Caco-2 (cell line): Measurements from ENCODE around the gene SH3BP1. TPM values are rescaled to one million over a fixed set of nuclear protein-coding genes. Genes with fewer than 3 reads are reported as not detected.
"Not testable (repeated sequence)": the region's sequence is repeated elsewhere in the genome, so short reads cannot be mapped to it uniquely, and the experiment has no call there.

Experiments
- BruUV-seq: library from RNA; stranded (reverse); fragments of 400-500 nt; replicated peaks from 2 replicates; lab custom pipeline; 2021; lab: Mats Ljungman, UMichigan
- CTCF ChIA-PET: fragments of 300-600 bp; sonication (Branson Sonifier 250); formaldehyde crosslinking; loops from one replicate; lab custom pipeline; 2022; ENCODE audit warnings: antibody characterized with exemption; lab: Charles Lee
- POLR2A ChIA-PET: fragments of 300-600 bp; sonication (Branson Sonifier 250); formaldehyde crosslinking; loops from one replicate; lab custom pipeline; 2022; ENCODE audit warnings: antibody characterized with exemption; lab: Charles Lee
- DNase-seq, 2 experiments: peaks; one replicate each; pipeline versions ENCODE4 v3.0.0 to v3.0.0-alpha.2; 2020 to 2022
- H3K27me3 ChIP-seq: replicated peaks from 2 replicates; pipeline ENCODE4 v1.6.0; 2011; ENCODE audit warnings: low read length; ENCODE audit not compliant: control insufficient read depth, insufficient read depth
- H3K36me3 ChIP-seq: 2 replicates; pipeline ENCODE4 v1.5.1; 2011; ENCODE audit warnings: low read length; ENCODE audit not compliant: control insufficient read depth, insufficient read depth
- H3K4me1 ChIP-seq: fragments of 250-450 bp; sonication (Bioruptor Pico); 2 replicates; pipeline ENCODE4 v1.5.1; 2020; ENCODE audit warnings: mild to moderate bottlenecking
- H3K4me3 ChIP-seq: 2 replicates; pipeline ENCODE4 v1.5.1; 2011; ENCODE audit warnings: low read depth, mild to moderate bottlenecking, control low read depth, low read length
- H3K9me3 ChIP-seq: fragments of 250-450 bp; sonication (Bioruptor Pico); 2 replicates; pipeline ENCODE4 v1.5.1; 2020; ENCODE audit warnings: mild to moderate bottlenecking, moderate library complexity
- H3K27ac Mint-ChIP-seq: one replicate; pipeline ENCODE4 v1.8.0; 2022; ENCODE audit warnings: mixed read lengths; ENCODE audit not compliant: unreplicated experiment
- H3K27me3 Mint-ChIP-seq: one replicate; pipeline ENCODE4 v1.8.0; 2022; ENCODE audit warnings: mixed read lengths; ENCODE audit not compliant: insufficient read depth, unreplicated experiment
- H3K36me3 Mint-ChIP-seq: one replicate; pipeline ENCODE4 v1.8.0; 2022; ENCODE audit warnings: mild to moderate bottlenecking, mixed read lengths; ENCODE audit not compliant: insufficient read depth, unreplicated experiment
- H3K4me1 Mint-ChIP-seq: one replicate; pipeline ENCODE4 v1.8.0; 2022; ENCODE audit warnings: low read depth, mixed read lengths; ENCODE audit not compliant: unreplicated experiment
- H3K4me3 Mint-ChIP-seq: one replicate; pipeline ENCODE4 v1.8.0; 2022; ENCODE audit warnings: mild to moderate bottlenecking, moderate library complexity, mixed read lengths; ENCODE audit not compliant: unreplicated experiment
- H3K9me3 Mint-ChIP-seq: one replicate; pipeline ENCODE4 v1.8.0; 2022; ENCODE audit warnings: mixed read lengths; ENCODE audit not compliant: unreplicated experiment
- CTCF ChIP-seq, 2 experiments: fragments of 200-600 bp in 1 of 2; IDR thresholded peaks; 1 replicate in 1 of 2; 2 replicates in 1 of 2; pipeline versions ENCODE4 v1.5.1 to v1.8.0; 2011 to 2022; ENCODE audit warnings: antibody characterized with exemption in 1 of 2, control low read depth in 1 of 2, inconsistent platforms in 1 of 2, low read depth in 1 of 2, low read length in 1 of 2, mild to moderate bottlenecking in 1 of 2, moderate library complexity in 1 of 2; ENCODE audit not compliant: insufficient read depth in 1 of 2, severe bottlenecking in 1 of 2, unreplicated experiment in 1 of 2
- intact Hi-C: fragments of 100-400 bp; cut with micrococcal nuclease; formaldehyde crosslinking; loops from one replicate; pipeline ENCODE4 v1.10.0; 2022; ENCODE audit not compliant: unreplicated experiment
- total RNA-seq: library from RNA; stranded (reverse); gene quantifications from 2 replicates; pipeline ENCODE4 v1.2.3, GENCODE V29; 2022

SH3BP1 gene
- total RNA-seq, 1 experiment from 2014 or later = 19.8 TPM

DNA sequence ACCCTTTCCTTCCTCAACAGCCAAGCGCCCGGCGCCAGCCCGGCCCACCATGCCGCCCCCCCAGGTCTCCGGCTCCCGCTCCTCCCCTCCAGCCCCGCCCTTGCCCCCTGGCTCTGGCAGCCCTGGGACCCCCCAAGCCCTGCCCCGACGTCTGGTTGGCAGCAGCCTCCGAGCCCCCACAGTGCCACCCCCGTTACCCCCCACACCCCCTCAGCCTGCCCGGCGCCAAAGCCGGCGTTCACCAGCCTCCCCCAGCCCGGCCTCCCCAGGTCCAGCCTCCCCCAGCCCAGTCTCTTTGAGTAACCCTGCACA, 15.7 kb downstream of the SH3BP1 start:
- no peak for TF ChIP-seq CTCF (IDR thresholded peaks at IDR 0.05; ENCODE audit: insufficient read depth in 1 of 2, low read depth in 1 of 2, low read length in 1 of 2, severe bottlenecking in 1 of 2, unreplicated experiment in 1 of 2)
- intact Hi-C loops = loop anchor here (5.0 kb wide), 1 partner anchor 137 kb away; no protein-coding TSS in a partner anchor

GRCh38 chr22:37656583-37656982, 17.1 kb downstream of the SH3BP1 start:
- H3K4me3 Mint-ChIP-seq, POLR2A ChIA-PET, H3K9me3 ChIP-seq, H3K27me3 ChIP-seq, H3K27ac Mint-ChIP-seq, DNase-seq, BruUV-seq, H3K9me3 Mint-ChIP-seq, H3K36me3 ChIP-seq, H3K27me3 Mint-ChIP-seq, H3K4me3 ChIP-seq: not testable (repeated sequence)
- CTCF ChIA-PET = interaction anchor here (3.9 kb wide), 1 partner anchor 13 kb away, joined by 66 read pairs; no protein-coding TSS in a partner anchor
- peaks cover 18% of the 10 kb centered on the region for H3K4me1 ChIP-seq
- Mint-ChIP-seq H3K4me1 (peaks cover 19% of the 10 kb centered on the region), H3K36me3 (peaks cover 31% of the 10 kb centered on the region)
- intact Hi-C loops = loop anchor here (5.0 kb wide), 1 partner anchor 136 kb away; no protein-coding TSS in a partner anchor

More for the DNA sequence above, 15.7 kb downstream of the SH3BP1 start:
- Histone ChIP-seq H3K27me3 (no peaks in the 10 kb centered on the region), H3K36me3 (no peaks in the 10 kb centered on the region; the same call in none of the 2 replicates), H3K9me3 (no peaks in the 10 kb centered on the region), H3K4me1 (peaks cover 8% of the 10 kb centered on the region), H3K4me3 (no peak overlapping the region)
- ChIA-PET POLR2A (no interaction called here), CTCF (interaction anchor here (0.5 kb wide), 1 partner anchor 456 kb away, joined by 5 read pairs; no protein-coding TSS in a partner anchor)
- no peak for DNase-seq
- Mint-ChIP-seq H3K9me3 (no peaks in the 10 kb centered on the region), H3K4me3 (no peak overlapping the region), H3K4me1 (peaks cover 14% of the 10 kb centered on the region), H3K36me3 (peaks cover 29% of the 10 kb centered on the region), H3K27me3 (no peaks in the 10 kb centered on the region), H3K27ac (no peak overlapping the region)
- BruUV-seq = no TSS peak

- no peak for TF ChIP-seq CTCF (IDR thresholded peaks at IDR 0.05; ENCODE audit: insufficient read depth in 1 of 2, low read depth in 1 of 2, low read length in 1 of 2, severe bottlenecking in 1 of 2, unreplicated experiment in 1 of 2)
- Mint-ChIP-seq H3K9me3 (no peaks in the 10 kb centered on the region), H3K27ac (peak overlapping the region; percentile 84), H3K4me3 (peak overlapping the region; percentile 89), H3K36me3 (peaks cover 27% of the 10 kb centered on the region), H3K4me1 (peaks cover 19% of the 10 kb centered on the region), H3K27me3 (no peaks in the 10 kb centered on the region)
- H3K36me3 ChIP-seq = no peaks in the 10 kb centered on the region; the same call in 1 of the 2 replicates
- ChIA-PET POLR2A (interaction anchor here (0.5 to 2.2 kb wide), 11 partner anchors 10 to 262 kb away, joined by 3 to 22 read pairs (median 4); partner anchors contain the start of genes GGA1, LGALS2 and NOL12), CTCF (interaction anchor here (0.6 to 3.9 kb wide), 19 partner anchors 10 to 678 kb away, joined by 3 to 66 read pairs (median 4); partner anchors contain the start of genes GGA1, NOL12 and TRIOBP)
- DNase-seq = no peak
- peaks cover 18% of the 10 kb centered on the region for H3K4me1 ChIP-seq
- BruUV-seq = TSS peak; percentile 69
- no peaks in the 10 kb centered on the region for H3K9me3 ChIP-seq
- no peaks in the 10 kb centered on the region for H3K27me3 ChIP-seq
- H3K4me3 ChIP-seq = peak overlapping the region; percentile 98
- intact Hi-C loops = loop anchor here (1.0 to 5.0 kb wide), 3 partner anchors 14 to 135 kb away; no protein-coding TSS in a partner anchor
These were observed 18.2 kb downstream of the SH3BP1 start for GRCh38 chr22:37657590-37658132.
